Endodermal cell (in vitro differentiated cells): Measurements from ENCODE around the gene SELENOO. TPM values are rescaled to one million over a fixed set of nuclear protein-coding genes. Genes with fewer than 3 reads are reported as not detected.

ENCODE experiments used
- DNase-seq: peaks from one replicate; pipeline ENCODE4 v3.0.0-alpha.2; 2017
- H3K27ac ChIP-seq: 2 replicates; pipeline ENCODE4 v1.5.1; 2013; ENCODE audit warnings: mild to moderate bottlenecking, low read depth, low read length, moderate library complexity
- H3K27me3 ChIP-seq: 2 replicates; pipeline ENCODE4 v1.6.1; 2013; ENCODE audit warnings: mild to moderate bottlenecking, low read length, moderate library complexity; ENCODE audit not compliant: insufficient read depth, control insufficient read depth, poor library complexity, severe bottlenecking
- H3K36me3 ChIP-seq: 2 replicates; pipeline ENCODE4 v1.7.0; 2013; ENCODE audit warnings: mild to moderate bottlenecking, low read length, moderate library complexity; ENCODE audit not compliant: control insufficient read depth, insufficient read depth
- H3K4me1 ChIP-seq: one replicate; pipeline ENCODE4 v1.7.0; 2013; ENCODE audit warnings: low read length; ENCODE audit not compliant: control insufficient read depth, insufficient read depth
- H3K4me3 ChIP-seq: 2 replicates; pipeline ENCODE4 v1.5.1; 2013; ENCODE audit warnings: mild to moderate bottlenecking, low read length, moderate library complexity
- H3K9ac ChIP-seq: 2 replicates; pipeline ENCODE4 v1.6.1; 2013; ENCODE audit warnings: mild to moderate bottlenecking, low read length, moderate library complexity; ENCODE audit not compliant: poor library complexity, severe bottlenecking; ENCODE audit errors: extremely low read depth
- H3K9me3 ChIP-seq: 2 replicates; pipeline ENCODE4 v1.6.1; 2013; ENCODE audit warnings: mild to moderate bottlenecking, low read length, moderate library complexity; ENCODE audit not compliant: control insufficient read depth
- H3K27ac Mint-ChIP-seq: 2 replicates; pipeline ENCODE4 v1.8.0; 2020; ENCODE audit warnings: mixed read lengths
- H3K27me3 Mint-ChIP-seq: 2 replicates; pipeline ENCODE4 v1.8.0; 2021; ENCODE audit warnings: mild to moderate bottlenecking, mixed read lengths; ENCODE audit not compliant: insufficient read depth
- H3K36me3 Mint-ChIP-seq: 2 replicates; pipeline ENCODE4 v1.8.0; 2020; ENCODE audit warnings: low read depth, mixed read lengths
- H3K4me1 Mint-ChIP-seq: 2 replicates; pipeline ENCODE4 v1.8.0; 2020; ENCODE audit warnings: mixed read lengths
- H3K4me3 Mint-ChIP-seq: 2 replicates; pipeline ENCODE4 v1.8.0; 2020; ENCODE audit warnings: mild to moderate bottlenecking, moderate library complexity, mixed read lengths
- H3K9me3 Mint-ChIP-seq: 2 replicates; pipeline ENCODE4 v1.8.0; 2020; ENCODE audit warnings: mild to moderate bottlenecking, mixed read lengths
- WGBS, 2 experiments: methylation state at CpG; one replicate each; pipeline versions ENCODE4 v1.1.5 to v1.1.7; 2013; ENCODE audit warnings: missing lambda C conversion rate in 2 of 2, mixed read lengths in 1 of 2; ENCODE audit not compliant: insufficient coverage in 1 of 2, insufficient read length in 1 of 2; 5-methylcytosine and 5-hydroxymethylcytosine counted together
- total RNA-seq, 2 donors: library from RNA; stranded (reverse); fragmentation: NEBNext Ultra II Directional in 1 of 2; extraction: Animal tissue kit (Norgen Biotek cat#: 25700) in 1 of 2; gene quantifications; 2 replicates in 1 of 2; 3 replicates in 1 of 2; pipeline ENCODE4 v1.2.1, GENCODE V29; 2021
- TF ChIP-seq, protein P1 (sequence below): fragments of 200-600 bp; sonication (generic); conservative IDR thresholded peaks from 2 replicates; pipeline ENCODE4 v1.5.0; 2021; ENCODE audit warnings: antibody characterized with exemption, mild to moderate bottlenecking

Gene SELENOO
- total RNA-seq, 2 donors from 2014 or later, result 22.2 to 22.9 TPM

DNA sequence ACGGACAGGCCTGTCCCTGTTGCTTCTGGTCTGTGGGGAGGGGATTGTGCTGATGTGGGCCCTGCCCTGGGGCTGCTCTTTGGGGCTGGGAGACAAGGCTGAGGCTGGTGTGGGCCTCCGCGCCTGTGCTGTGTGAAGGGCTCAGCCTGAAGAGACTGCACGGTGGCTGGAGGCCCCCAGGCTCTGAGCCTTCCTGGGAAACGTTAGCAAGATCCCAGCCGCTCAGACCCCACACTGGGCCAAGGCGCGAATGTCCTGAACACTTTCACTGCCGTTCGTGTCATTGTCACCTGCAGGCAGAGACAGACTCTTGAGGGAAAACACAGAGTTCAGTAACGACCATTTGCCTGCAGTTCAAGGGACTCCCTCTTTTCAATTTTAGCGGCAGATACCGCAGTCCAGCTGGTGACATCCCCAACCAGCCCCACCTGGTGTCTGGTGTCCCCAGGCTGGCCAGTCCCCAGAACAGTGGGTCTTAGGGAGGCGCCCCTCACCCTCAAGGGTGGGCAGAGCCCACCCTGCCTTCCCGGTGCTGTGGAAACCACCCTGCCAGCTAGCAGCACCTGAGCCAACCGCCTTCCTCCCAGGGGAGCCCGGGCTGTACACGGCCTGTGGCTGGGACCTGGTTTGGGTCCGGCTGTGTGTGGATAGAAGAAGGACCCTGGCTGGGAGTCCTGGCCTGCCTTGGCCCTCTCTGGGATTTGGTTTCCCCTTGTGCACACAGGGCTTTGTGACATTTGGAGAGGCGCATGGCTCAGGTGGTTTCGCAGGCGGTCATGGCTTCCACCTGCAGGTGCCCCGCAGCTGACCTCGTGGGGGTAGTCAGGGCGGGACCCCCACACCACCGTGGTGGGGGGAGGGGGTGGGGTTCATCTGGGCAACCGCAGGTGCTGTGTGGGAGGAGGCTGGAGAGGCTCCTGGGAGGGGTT lies 24.6 kb upstream of the SELENOO start:
- no peak for DNase-seq
- peak overlapping the region; percentile 17 for H3K27ac ChIP-seq
- Mint-ChIP-seq H3K27ac (no peak overlapping the region), H3K36me3 (peaks cover 11% of the 10 kb centered on the region), H3K9me3 (no peaks in the 10 kb centered on the region), H3K4me1 (no peaks in the 10 kb centered on the region), H3K4me3 (no peak overlapping the region), H3K27me3 (peaks cover 5% of the 10 kb centered on the region)
- no peaks in the 10 kb centered on the region for H3K36me3 ChIP-seq
- 87 to 91% methylated on average over 16 to 27 of the region's 27 CpGs for whole genome bisulfite sequencing, 2 experiments
- no peaks in the 10 kb centered on the region for H3K9me3 ChIP-seq
- peaks cover 1% of the 10 kb centered on the region for H3K27me3 ChIP-seq
- TF ChIP-seq, protein P1, sequence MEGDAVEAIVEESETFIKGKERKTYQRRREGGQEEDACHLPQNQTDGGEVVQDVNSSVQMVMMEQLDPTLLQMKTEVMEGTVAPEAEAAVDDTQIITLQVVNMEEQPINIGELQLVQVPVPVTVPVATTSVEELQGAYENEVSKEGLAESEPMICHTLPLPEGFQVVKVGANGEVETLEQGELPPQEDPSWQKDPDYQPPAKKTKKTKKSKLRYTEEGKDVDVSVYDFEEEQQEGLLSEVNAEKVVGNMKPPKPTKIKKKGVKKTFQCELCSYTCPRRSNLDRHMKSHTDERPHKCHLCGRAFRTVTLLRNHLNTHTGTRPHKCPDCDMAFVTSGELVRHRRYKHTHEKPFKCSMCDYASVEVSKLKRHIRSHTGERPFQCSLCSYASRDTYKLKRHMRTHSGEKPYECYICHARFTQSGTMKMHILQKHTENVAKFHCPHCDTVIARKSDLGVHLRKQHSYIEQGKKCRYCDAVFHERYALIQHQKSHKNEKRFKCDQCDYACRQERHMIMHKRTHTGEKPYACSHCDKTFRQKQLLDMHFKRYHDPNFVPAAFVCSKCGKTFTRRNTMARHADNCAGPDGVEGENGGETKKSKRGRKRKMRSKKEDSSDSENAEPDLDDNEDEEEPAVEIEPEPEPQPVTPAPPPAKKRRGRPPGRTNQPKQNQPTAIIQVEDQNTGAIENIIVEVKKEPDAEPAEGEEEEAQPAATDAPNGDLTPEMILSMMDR, result no peak
- no peak overlapping the region for H3K9ac ChIP-seq
- H3K4me3 ChIP-seq, result no peak overlapping the region
- H3K4me1 ChIP-seq, result no peaks in the 10 kb centered on the region

DNA sequence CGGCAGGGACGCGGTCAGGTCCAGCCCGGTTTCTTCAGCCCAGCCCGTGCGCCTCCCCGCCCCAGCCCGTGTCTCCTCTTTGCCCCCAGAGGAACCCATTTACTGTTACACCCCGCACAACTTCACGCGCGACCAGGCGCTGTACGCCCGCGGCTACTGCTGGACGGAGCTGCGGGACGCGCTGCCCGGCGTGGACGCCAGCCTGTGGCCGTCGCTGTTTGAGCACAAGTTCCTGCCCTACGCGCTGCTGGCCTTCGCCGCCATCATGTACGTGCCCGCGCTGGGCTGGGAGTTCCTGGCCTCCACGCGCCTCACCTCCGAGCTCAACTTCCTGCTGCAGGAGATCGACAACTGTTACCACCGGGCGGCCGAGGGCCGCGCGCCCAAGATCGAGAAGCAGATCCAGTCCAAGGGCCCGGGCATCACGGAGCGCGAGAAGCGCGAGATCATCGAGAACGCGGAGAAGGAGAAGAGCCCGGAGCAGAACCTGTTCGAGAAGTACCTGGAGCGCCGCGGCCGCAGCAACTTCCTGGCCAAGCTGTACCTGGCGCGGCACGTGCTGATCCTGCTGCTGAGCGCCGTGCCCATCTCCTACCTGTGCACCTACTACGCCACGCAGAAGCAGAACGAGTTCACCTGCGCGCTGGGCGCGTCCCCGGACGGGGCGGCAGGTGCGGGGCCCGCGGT lies 23.8 kb upstream of the SELENOO start:
- 96 to 97% methylated on average over 73 to 76 of the region's 76 CpGs for WGBS, 2 experiments
- Histone ChIP-seq H3K27ac (no peak overlapping the region), H3K4me3 (no peak overlapping the region), H3K9ac (no peak overlapping the region), H3K36me3 (no peaks in the 10 kb centered on the region), H3K27me3 (no peaks in the 10 kb centered on the region), H3K9me3 (no peaks in the 10 kb centered on the region), H3K4me1 (no peaks in the 10 kb centered on the region)
- peaks cover 11% of the 10 kb centered on the region for H3K36me3 Mint-ChIP-seq
- no peaks in the 10 kb centered on the region for H3K4me1 Mint-ChIP-seq
- no peak for DNase-seq
- H3K27ac Mint-ChIP-seq, result no peak overlapping the region
- no peak overlapping the region for H3K4me3 Mint-ChIP-seq
- peaks cover 3% of the 10 kb centered on the region for H3K27me3 Mint-ChIP-seq
- TF ChIP-seq, protein P1, result no peak
- no peaks in the 10 kb centered on the region for H3K9me3 Mint-ChIP-seq

DNA sequence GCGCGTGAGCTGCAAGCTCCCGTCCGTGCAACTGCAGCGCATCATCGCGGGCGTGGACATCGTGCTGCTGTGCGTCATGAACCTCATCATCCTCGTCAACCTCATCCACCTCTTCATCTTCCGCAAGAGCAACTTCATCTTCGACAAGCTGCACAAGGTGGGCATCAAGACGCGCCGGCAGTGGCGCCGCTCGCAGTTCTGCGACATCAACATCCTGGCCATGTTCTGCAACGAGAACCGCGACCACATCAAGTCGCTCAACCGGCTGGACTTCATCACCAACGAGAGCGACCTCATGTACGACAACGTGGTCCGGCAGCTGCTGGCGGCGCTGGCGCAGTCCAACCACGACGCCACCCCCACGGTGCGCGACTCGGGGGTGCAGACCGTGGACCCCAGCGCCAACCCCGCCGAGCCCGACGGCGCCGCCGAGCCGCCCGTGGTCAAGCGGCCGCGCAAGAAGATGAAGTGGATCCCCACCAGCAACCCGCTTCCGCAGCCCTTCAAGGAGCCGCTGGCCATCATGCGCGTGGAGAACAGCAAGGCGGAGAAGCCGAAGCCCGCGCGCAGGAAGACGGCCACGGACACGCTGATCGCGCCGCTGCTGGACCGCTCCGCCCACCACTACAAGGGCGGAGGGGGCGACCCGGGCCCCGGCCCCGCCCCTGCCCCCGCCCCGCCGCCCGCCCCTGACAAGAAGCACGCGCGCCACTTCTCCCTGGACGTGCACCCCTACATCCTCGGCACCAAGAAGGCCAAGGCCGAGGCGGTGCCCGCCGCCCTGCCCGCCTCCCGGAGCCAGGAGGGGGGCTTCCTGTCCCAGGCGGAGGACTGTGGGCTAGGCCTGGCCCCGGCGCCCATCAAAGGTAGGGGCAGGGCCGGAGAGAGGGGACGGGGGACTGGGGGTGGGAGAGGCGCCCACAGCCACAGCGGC lies 23.0 kb upstream of the SELENOO start:
- Histone ChIP-seq H3K27me3 (no peaks in the 10 kb centered on the region), H3K4me3 (no peak overlapping the region), H3K4me1 (no peaks in the 10 kb centered on the region), H3K27ac (no peak overlapping the region), H3K9ac (no peak overlapping the region), H3K36me3 (no peaks in the 10 kb centered on the region), H3K9me3 (no peaks in the 10 kb centered on the region)
- TF ChIP-seq, protein P1, result no peak
- WGBS, 2 experiments, result 95 to 96% methylated on average over 59 to 98 of the region's 98 CpGs
- H3K36me3 Mint-ChIP-seq, result peaks cover 11% of the 10 kb centered on the region
- no peaks in the 10 kb centered on the region for H3K27me3 Mint-ChIP-seq
- no peak overlapping the region for H3K4me3 Mint-ChIP-seq
- H3K4me1 Mint-ChIP-seq, result no peaks in the 10 kb centered on the region
- no peak for DNase-seq
- no peak overlapping the region for H3K27ac Mint-ChIP-seq
- H3K9me3 Mint-ChIP-seq, result no peaks in the 10 kb centered on the region
